GM18507 (cell line): ENCODE data around the gene C2CD2L.
A peak's percentile ranks its signal among the peaks of the same experiment; 100 is the strongest.
"Not testable (repeated sequence)": the region's sequence is repeated elsewhere in the genome, so short reads cannot be mapped to it uniquely, and the experiment has no call there.

Experiments used
- DNase-seq: peaks from one replicate; pipeline ENCODE4 v3.0.0; 2011; ENCODE audit warnings: low read depth; ENCODE audit not compliant: insufficient read length; ENCODE audit errors: extremely low spot score
- FAIRE-seq: peaks from 2 replicates; lab custom pipeline; 2011; peaks lifted over from hg19 to GRCh38; lab: Jason Lieb, UNC

C2CD2L gene

DNA sequence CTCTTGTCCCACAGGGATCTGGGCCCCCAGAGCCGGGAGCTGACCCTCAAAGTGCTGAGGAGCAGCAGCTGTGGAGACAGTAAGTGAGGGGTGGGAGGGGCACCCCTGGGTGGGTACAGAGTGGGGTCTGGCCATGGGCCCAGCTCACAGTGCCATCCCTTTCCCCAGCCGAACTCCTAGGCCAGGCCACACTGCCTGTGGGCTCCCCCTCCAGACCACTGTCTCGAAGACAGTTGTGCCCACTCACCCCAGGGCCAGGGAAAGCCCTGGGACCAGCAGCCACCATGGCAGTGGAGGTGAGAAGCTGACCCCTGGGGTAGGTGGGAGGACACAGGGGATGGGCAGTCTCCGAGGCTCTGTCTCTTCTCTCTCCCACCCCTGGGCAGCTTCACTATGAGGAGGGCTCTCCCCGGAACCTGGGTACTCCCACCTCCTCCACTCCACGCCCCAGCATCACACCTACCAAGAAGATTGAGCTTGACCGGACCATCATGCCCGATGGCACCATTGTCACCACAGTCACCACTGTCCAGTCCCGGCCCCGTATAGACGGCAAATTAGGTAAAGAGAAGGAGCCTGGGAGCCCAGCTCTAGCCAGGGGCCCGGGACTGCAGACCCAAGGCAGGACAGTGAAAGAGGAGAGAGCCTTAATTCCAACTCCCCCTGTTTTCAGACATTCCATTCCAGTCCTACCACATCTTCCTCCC, 5.3 kb downstream of the C2CD2L start:
- no peak for DNase-seq
- no peak for FAIRE-seq

GRCh38 chr11:119113716-119114115, 6.6 kb downstream of the C2CD2L start:
- no peak for FAIRE-seq
- no peak for DNase-seq

DNA sequence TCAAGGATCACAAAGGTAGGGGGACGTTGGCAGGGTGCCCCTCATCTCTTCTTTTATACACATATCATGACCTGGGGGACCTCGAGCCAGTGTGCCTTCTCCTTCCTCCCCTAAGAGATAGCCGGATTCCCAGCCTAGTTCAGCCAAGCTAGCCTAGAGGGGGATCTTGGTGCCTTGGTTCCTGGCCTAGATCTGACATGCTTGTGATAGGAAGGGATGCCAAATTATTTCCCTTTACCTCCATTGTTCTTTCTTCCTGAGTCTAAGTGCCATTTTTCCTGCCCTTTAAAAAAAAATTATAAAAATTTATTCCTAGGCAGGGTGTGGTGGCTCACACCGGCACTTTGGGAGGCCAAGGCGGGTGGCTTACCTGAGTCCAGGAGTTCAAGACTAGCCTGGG, 7.2 kb downstream of the C2CD2L start:
- FAIRE-seq (no peak), DNase-seq (no peak)

DNA sequence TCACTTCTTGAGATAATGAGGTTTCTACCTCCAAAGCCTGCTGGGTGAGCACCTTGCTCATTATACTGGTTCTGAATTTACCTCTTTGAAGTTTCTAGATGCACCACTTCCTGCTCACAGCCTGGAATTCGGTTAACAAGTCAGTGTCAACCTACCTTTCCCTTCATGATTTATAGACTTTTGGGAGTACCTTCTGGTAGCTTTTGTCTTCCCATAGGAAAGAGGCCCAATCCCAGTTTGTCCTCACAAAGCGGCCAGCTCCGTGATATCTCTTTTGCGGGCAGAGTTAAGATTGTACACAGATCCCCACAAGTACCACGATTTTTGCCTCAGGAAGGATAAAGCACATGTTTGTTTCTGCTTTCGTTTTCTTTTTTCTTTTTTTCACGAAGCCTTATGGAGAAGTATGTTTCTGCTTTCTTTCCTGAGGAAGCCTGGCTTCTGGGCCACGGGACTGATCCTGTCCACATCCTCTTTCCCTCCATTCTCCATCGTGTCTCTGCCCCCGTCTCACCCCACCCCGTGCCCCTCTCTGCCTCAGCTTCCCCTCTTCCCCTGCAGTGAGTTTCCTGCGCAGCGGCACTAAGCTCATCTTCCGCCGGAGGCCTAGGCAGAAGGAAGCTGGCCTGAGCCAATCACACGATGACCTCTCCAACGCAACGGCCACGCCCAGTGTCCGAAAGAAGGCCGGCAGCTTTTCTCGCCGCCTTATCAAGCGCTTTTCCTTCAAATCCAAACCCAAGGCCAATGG, 8.5 kb downstream of the C2CD2L start:
- DNase-seq: no peak
- FAIRE-seq: no peak

DNA sequence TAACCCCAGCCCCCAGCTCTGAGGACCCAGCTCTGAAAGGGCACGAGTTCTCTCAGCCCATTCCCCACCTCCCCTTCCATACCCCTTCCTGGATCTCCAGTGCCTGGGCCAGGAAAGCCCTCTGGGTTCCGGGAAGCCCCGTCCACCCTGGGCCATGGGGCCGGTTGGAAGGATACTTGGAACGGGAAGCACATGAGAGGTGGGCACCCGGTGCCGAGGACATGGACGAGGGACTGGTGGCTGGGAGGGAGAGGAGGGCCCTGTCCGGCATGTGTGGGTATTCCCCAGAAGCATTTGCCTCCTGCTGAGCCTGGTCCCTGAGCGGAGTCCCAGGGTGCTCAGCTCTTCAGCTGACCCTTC, 9.1 kb downstream of the C2CD2L start:
- FAIRE-seq (no peak), DNase-seq (no peak)

DNA sequence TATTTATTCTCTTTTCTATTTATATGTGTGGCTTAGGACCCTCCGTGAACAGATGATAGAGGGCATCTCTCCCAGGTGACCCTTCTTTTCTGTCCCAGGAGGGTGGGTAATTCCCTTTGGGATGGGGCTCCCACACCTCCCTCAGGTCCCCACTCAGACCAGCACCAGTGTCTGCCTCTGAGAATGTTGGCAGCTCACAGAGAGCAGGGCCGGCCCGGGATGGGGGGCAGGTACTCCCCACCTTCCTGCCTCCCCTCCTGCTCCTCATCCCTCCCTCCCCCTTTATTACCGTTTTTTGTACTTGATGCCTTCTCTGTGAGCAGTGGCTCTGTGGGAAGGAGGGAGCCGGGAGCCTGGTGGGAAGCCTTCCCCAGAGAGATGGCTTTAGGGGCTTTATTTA, 9.5 kb downstream of the C2CD2L start:
- DNase-seq (no peak), FAIRE-seq (no peak)

- DNase-seq: no peak
- no peak for FAIRE-seq
Measured at GRCh38 chr11:119117004-119117706, 10.0 kb downstream of the C2CD2L start.

- no peak for FAIRE-seq
Measured at GRCh38 chr11:119118227-119118626, 11.1 kb downstream of the C2CD2L start.

GRCh38 chr11:119118946-119119345, 11.8 kb downstream of the C2CD2L start:
- FAIRE-seq (no peak), DNase-seq (no peak)

More at GRCh38 chr11:119118227-119118626, 11.1 kb downstream of the C2CD2L start:
- no peak for DNase-seq

GRCh38 chr11:119120639-119121007, 13.5 kb downstream of the C2CD2L start:
- no peak for FAIRE-seq
- DNase-seq: no peak

GRCh38 chr11:119121008-119121810, 14.1 kb downstream of the C2CD2L start, which contains the start of gene HINFP:
Gene HINFP, plus strand, starts transcription at chr11:119121580. Its CDS starts 5,365 bp downstream, at chr11:119126945.
- DNase-seq (peak; percentile 98), FAIRE-seq (peak; percentile 99)

DNA sequence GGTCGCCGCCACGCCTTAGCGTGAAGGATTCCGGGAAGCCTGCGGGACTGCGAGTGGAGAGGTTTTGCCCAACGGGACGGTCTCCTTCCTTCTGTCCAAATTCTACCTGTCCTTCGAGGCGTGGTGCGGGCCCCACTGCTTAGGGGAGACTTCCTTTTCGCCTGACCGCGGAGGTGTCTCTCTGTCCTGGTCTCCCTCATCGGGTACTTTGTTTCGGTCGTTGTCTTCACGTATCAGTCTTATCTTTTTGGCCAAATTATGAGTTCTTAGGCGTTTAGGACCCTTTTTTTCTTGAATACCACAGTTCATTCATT, 14.6 kb downstream of the C2CD2L start:
- DNase-seq (no peak), FAIRE-seq (peak; percentile 12)

DNA sequence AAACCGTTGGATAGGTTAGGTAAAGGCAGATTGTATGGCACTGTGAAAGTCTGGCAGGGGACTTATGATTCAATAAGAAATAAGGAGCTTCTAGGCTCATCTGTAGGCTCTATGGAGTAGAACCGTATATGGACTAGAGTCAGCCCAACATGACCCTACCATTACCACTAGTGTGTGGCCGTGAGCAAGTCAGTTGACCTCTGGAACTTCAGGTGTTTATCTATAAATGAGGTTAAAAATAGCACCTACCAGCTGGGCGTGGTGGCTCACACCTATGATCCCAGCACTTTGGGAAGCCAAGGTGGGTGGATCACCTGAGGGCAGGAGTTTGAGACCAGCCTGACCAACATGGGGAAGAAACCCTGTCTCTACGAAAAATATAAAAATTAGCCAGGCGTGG, 18.7 kb downstream of the C2CD2L start:
- no peak for DNase-seq
- FAIRE-seq: no peak

GRCh38 chr11:119126675-119127268, 19.6 kb downstream of the C2CD2L start:
- FAIRE-seq (no peak), DNase-seq (no peak)

GRCh38 chr11:119130662-119131061, 23.5 kb downstream of the C2CD2L start:
- FAIRE-seq: no peak
- DNase-seq: no peak

DNA sequence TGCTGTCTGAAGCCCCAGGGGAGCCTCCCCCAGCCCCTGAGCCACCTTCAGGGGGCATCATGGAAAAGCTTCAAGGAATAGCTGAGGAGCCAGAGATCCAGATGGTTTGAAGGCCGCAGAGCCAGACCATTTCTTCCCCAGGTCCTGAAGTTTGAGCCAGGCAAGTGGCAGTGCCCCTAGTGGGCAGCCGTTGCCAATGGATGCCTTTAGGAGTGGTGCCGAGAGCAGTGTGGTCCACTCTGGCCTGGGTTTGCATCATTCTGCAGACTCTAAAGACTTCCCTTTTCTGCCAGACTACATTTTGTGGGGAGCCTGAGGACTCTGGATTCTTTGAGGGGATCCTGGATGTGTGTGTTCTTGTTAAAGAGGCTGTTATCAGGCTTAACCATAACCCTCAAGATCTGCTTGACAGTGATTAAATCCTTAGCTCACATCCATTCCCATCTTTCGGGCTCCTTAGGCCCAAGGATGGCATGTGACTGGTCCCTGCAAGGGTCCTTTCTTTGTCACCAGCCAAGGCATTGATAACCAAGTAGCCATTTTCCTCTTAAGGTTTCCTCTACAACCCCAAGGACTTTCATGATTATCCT, 27.3 kb downstream of the C2CD2L start:
- DNase-seq (no peak), FAIRE-seq (no peak)

DNA sequence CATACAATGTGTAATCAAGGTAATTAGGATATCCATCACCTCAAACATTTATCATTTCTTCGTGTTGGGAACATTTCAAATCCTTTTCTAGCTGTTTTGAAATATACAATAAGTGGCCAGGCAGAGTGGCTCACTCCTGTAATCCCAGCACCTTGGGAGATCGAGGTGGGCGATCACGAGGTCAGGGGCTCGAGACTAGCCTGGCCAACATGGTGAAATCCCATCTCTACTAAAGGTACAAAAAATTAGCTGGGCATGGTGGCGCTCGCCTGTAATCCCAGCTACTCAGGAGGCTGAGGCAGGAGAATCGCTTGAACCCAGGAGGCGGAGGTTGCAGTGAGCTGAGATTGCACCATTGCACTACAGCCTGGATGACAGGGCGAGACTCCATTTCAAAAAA, 32.1 kb downstream of the C2CD2L start:
- not testable (repeated sequence) for DNase-seq, FAIRE-seq

DNA sequence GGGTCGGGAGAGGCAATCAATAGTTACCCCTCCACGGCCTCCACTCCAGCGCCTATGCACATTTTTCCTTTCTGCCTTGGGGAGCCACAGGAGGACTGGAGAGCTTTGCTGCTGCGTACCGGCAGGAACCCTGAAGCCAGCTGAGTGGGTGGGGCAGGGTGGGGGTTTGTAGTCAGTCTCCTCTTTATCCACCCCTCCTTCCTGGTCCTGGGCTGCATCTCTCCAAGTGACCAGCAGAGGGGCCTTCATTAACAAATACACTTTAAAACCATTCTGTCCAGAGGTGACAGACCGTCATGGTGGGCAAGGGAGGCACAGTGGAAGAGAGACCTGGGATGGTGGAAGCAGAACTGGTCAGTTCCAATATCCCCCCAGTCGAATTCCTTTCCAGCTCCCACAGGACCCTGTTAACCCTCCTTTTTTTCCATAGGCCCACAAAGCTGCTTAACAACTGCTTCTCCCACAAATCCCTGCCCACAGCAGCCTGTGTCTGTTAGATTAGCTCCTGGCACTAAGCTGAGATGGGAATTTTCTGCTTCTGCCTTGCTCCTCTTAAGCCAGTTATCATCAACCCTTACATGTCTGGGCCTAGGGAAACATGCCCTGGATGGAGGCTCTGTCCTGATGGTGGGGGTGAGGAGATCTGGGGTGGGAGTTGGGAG, 37.8 kb downstream of the C2CD2L start:
- DNase-seq: peak; percentile 58
- FAIRE-seq: peak; percentile 77

DNA sequence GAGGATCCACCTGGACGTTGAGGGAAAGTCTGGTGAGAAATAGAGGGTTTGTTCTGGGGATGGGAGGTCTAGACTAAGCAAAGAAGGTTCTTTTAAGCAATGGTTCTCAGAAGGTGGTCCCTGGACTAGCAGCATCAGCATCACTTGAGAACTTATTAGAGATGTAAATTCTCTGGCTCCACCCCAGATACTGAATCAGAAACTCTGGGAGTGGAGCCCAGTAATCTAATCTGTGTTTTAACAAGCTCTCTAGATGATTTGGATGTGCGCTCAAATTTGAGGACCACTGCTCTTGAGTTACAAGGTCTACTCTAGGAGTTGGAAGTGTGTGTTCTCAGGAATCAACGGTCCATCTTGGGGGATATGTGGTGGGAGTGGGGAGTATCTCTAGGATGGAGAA, 38.4 kb downstream of the C2CD2L start:
- DNase-seq (no peak), FAIRE-seq (no peak)
